ENCODE results near the gene YIPF5.

Gene YIPF5

DNA sequence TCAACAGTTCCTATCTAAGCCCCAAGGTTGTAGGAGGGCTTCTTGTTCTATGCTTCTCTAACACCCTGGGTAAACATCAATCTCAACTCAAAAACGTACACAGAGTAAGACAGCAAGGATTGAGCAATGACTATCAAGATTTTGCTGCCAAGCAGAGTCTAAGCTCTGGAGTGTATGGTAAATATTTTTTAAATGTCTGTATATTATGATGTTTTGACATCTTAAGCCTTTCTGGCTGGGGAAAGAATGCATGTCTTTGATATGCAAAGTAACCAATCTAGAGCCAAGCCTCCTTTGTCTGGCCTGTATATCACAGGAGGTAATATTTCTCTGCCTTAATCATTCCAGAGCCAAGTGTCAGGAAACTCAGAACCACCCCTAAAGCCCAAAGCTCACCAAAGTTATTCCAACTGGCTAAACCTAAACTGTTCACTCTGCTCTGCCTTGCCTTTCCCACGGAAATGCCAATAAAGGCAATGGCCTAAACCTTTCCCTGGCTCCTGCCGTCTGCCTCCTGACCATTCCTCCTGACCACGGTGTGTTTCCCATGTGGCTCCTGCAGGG is 45.2 kb downstream of the YIPF5 start:
- no peak for DNase-seq (ENCODE audit: low spot score)

DNA sequence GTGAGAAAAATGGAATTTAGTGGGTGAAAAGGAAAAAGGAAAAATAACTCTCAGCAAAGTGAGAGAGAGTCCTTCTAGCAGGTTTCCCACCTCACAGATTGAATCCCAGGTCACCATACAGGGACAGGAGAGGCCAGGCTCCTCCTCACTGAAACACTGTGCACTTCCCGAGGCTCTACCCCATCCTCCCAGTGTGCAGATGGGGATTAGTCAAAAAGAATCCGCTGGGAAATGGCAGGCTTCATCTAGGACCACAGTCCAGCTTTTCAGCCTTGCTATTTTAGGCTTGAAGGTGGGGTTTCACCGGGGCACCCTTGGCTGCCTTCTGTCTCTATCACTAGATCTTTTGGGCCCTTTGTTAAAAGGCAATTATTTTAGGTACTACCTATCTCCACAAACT is 47.8 kb downstream of the YIPF5 start:
- DNase-seq (ENCODE audit: low spot score): no peak

DNA sequence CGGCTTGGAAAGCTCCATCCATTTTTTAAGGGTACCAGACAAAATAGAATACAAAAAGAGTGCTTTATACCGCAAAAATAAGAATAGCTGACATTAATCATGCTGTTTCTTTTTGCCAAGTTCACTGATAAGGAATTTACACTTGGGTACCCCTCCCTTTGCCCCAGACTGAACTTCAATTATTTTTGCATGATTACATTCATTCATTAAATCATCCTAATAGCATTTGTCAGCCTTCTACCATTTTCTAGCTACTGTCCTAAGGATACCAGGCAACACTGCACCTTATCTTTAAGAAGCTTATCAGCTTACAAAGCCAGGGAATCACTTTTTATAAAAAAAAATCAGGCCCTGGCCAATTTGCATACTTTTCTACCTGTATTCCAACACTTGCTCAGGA is 48.4 kb downstream of the YIPF5 start:
- DNase-seq (ENCODE audit: low spot score): no peak

DNA sequence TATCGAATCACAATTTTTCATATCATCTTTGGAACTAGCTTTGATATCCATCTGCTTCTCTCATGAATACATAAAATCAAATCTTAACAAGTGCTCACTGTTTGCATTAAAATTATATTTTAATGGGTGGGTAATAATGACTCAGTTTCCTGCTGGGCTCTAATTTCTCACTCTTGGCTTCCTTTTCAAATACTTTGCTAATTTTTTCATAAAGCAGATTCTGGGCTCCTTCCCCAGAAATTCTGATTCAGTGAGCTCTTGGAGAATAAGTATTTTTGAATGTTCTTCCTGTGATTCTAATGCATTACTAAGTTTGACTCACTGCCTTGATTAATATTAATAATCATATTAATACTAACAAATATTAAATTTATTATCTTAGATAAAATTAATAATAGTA is 48.9 kb downstream of the YIPF5 start:
- DNase-seq (ENCODE audit: low spot score): no peak

DNA sequence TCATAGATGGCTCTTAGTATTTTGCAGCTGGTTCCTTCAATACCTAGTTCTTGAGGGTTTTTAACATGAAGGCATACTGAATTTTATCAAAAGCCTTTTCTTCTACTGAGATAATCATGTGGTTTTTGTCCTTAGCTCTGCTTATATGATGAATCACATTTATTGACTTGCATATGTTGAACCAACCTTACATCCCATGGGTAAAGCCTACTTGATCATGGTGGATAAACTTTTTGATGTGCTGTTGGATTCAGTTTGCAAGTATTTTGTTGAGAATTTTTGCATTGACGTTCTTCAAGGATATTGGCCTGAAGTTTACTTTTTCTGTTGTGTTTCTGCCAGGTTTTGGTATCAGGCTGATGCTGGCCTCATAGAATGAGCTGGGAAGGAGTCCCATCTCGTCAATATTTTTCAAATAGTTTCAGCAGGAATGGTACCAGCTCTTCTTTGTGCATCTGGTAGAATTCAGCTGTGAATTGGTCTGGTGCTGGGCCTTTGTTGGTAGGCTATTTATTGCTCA is 49.7 kb downstream of the YIPF5 start:
- DNase-seq (ENCODE audit: low spot score): no peak

DNA sequence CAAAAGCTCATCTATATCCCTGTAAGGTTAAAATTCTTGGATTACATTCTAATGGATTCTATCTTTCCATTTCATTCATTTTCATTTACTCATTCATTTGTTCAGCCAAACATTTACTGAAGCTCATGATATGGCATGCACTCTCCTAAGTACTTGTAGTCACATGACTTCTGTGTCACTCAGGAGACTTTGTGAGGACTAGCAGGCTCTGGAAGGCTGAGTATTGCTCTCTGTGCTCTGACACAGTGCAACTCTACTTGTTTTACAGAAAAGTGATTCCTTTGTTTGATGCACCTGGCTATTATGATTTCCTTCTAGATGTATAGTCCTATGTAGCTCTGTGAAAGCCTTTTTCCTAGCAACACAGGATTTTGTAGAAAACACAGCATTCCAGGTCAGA is 53.0 kb downstream of the YIPF5 start:
- no peak for DNase-seq (ENCODE audit: low spot score)

DNA sequence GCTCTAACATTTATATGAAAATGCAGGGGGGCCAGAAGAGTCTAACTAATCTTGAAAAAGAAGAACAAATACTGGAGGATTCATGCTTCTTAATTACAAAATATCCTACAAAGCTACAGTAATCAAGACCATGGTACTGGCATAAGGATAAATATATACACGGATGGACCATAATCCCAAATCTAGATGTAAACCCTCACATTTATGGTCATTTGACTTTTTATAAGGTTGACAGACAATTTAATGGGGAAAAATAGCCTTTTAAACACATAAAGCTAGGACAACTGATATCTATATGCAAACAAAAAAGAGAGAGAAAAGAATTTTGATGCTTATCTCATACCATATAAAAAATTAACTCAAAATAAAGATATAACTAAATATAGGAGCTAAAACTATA is 55.9 kb downstream of the YIPF5 start:
- DNase-seq (ENCODE audit: low spot score): no peak

Small RNA genes within 50 kb of the gene (small RNA-seq; reads per million reads assigned to genes)
- 0 to 0.31 reads per million in 2 experiments for gene RN7SL87P

Data from SK-N-DZ (cell line).